Gastrocnemius medialis (tissue), 4 donors: Measurements from ENCODE around the gene TMEM215. TPM values are rescaled to one million over a fixed set of nuclear protein-coding genes. Genes with fewer than 3 reads are reported as not detected.

Experiments
- ATAC-seq, 2 donors: fragments of 150-250 bp; one replicate each; pipeline ENCODE4 v1.9.1; 2016
- DNase-seq, 2 donors: peaks; one replicate each; pipeline ENCODE4 v3.0.0-alpha.2; 2019
- H3K27ac ChIP-seq, 4 donors: fragments of 200-600 bp; sonication (generic); 1 replicate in 1 of 4; 2 replicates in 3 of 4; pipeline ENCODE4 v1.5.1; 2016 to 2018; ENCODE audit warnings: mild to moderate bottlenecking in 2 of 4, moderate library complexity in 1 of 4
- H3K27me3 ChIP-seq, 3 donors: fragments of 200-600 bp; sonication (generic) in 2 of 3; 1 replicate in 1 of 3; 2 replicates in 2 of 3; pipeline versions ENCODE4 v1.5.1 to v1.6.0; 2016 to 2019; ENCODE audit warnings: mild to moderate bottlenecking in 1 of 3, moderate library complexity in 1 of 3
- H3K36me3 ChIP-seq, 2 donors: fragments of 200-600 bp; sonication (generic) in 1 of 2; one replicate each; pipeline ENCODE4 v1.5.1; 2017 to 2018
- H3K4me1 ChIP-seq, 2 donors: fragments of 200-600 bp; sonication (generic) in 1 of 2; one replicate each; pipeline ENCODE4 v1.5.1; 2016 to 2017; ENCODE audit warnings: mild to moderate bottlenecking in 2 of 2
- H3K4me3 ChIP-seq, 4 donors: fragments of 200-600 bp; sonication (generic) in 3 of 4; 1 replicate in 1 of 4; 2 replicates in 3 of 4; pipeline ENCODE4 v1.5.1; 2016 to 2019; ENCODE audit warnings: mild to moderate bottlenecking in 2 of 4
- H3K9me3 ChIP-seq, 3 donors: fragments of 200-600 bp; sonication (generic) in 2 of 3; 1 replicate in 1 of 3; 2 replicates in 2 of 3; pipeline ENCODE4 v1.5.1; 2016 to 2019
- CTCF ChIP-seq, 5 experiments: fragments of 450-650 bp in 3 of 5; fragments of 200-600 bp in 2 of 5; sonication (generic) in 2 of 5; IDR thresholded peaks in 4 of 5; conservative IDR thresholded peaks in 1 of 5; 1 replicate in 4 of 5; 2 replicates in 1 of 5; pipeline ENCODE4 v1.5.1; 2016 to 2019; ENCODE audit warnings: antibody characterized with exemption in 5 of 5, mild to moderate bottlenecking in 3 of 5, moderate library complexity in 3 of 5
- POLR2A ChIP-seq, 2 donors: fragments of 450-650 bp; IDR thresholded peaks; one replicate each; pipeline ENCODE4 v1.6.1; 2017; ENCODE audit warnings: antibody characterized with exemption in 2 of 2, mild to moderate bottlenecking in 2 of 2, moderate library complexity in 2 of 2
- in situ Hi-C, 4 donors: fragments of 200-750 bp; cut with MboI; loops; one replicate each; pipeline versions ENCODE4 v1.15.0 to v1.8.0; 2017; ENCODE audit warnings: low sequenced_read_pairs in 4 of 4
- intact Hi-C: fragments of 100-400 bp; cut with DNase I; formaldehyde crosslinking; loops from one replicate; pipeline ENCODE4 v1.15.1; 2023; ENCODE audit warnings: low total_unique reads
- total RNA-seq, 4 donors: library from RNA; depleted of rRNA; stranded (reverse); fragments of >200 nt; gene quantifications; one replicate each; pipeline versions ENCODE4 v1.1.0 to v1.2.3, GENCODE V29; 2016

TMEM215 gene
- total RNA-seq, 4 donors from 2014 or later: not detected

GRCh38 chr9:32823551-32823950 is 40.2 kb downstream of the TMEM215 start:
- no peak overlapping the region for H3K4me3 ChIP-seq
- in situ Hi-C loops: loop anchor here in 1 of 4 donors (25.0 kb wide), 2 partner anchors 111 to 211 kb away; no protein-coding TSS in a partner anchor
- DNase-seq: no peak
- intact Hi-C loops: no loop called here
- H3K9me3 ChIP-seq: no peaks in the 10 kb centered on the region
- no peak for ATAC-seq
- H3K36me3 ChIP-seq: no peaks in the 10 kb centered on the region
- H3K4me1 ChIP-seq: no peaks in the 10 kb centered on the region
- no peaks in the 10 kb centered on the region for H3K27me3 ChIP-seq
- no peak overlapping the region for H3K27ac ChIP-seq
- TF ChIP-seq CTCF (IDR thresholded peaks at IDR 0.05 in 4 of 5, conservative IDR thresholded peaks at IDR 0.05 in 1 of 5): no peak
- no peak for TF ChIP-seq POLR2A (IDR thresholded peaks at IDR 0.05)

GRCh38 chr9:32825203-32825602 is 41.9 kb downstream of the TMEM215 start:
- H3K4me3 ChIP-seq: no peak overlapping the region
- no peaks in the 10 kb centered on the region for H3K4me1 ChIP-seq
- no peaks in the 10 kb centered on the region for H3K36me3 ChIP-seq
- TF ChIP-seq POLR2A (IDR thresholded peaks at IDR 0.05): no peak
- no peak overlapping the region for H3K27ac ChIP-seq
- H3K27me3 ChIP-seq: no peaks in the 10 kb centered on the region
- in situ Hi-C loops: no loop called here
- ATAC-seq (no peak), DNase-seq (no peak)
- H3K9me3 ChIP-seq: no peaks in the 10 kb centered on the region
- intact Hi-C loops: no loop called here

- in situ Hi-C loops: no loop called here
- no peaks in the 10 kb centered on the region for H3K27me3 ChIP-seq
These were observed 45.5 kb downstream of the TMEM215 start for GRCh38 chr9:32828861-32829260.

GRCh38 chr9:32832346-32832745 is 49.0 kb downstream of the TMEM215 start:
- no peak for TF ChIP-seq CTCF (IDR thresholded peaks at IDR 0.05 in 4 of 5, conservative IDR thresholded peaks at IDR 0.05 in 1 of 5)
- no peak for TF ChIP-seq POLR2A (IDR thresholded peaks at IDR 0.05)
- no peaks in the 10 kb centered on the region for H3K9me3 ChIP-seq
- no peaks in the 10 kb centered on the region for H3K27me3 ChIP-seq
- no peak for DNase-seq
- H3K36me3 ChIP-seq: no peaks in the 10 kb centered on the region
- intact Hi-C loops (no loop called here), in situ Hi-C loops (no loop called here)
- no peaks in the 10 kb centered on the region for H3K4me1 ChIP-seq
- no peak for ATAC-seq
- no peak overlapping the region for H3K4me3 ChIP-seq
- H3K27ac ChIP-seq: no peak overlapping the region

More at GRCh38 chr9:32828861-32829260, 45.5 kb downstream of the TMEM215 start:
- H3K4me3 ChIP-seq: no peak overlapping the region
- no peaks in the 10 kb centered on the region for H3K9me3 ChIP-seq
- DNase-seq (no peak), ATAC-seq (no peak)
- H3K4me1 ChIP-seq: no peaks in the 10 kb centered on the region
- no peaks in the 10 kb centered on the region for H3K36me3 ChIP-seq
- intact Hi-C loops: no loop called here
- no peak overlapping the region for H3K27ac ChIP-seq
- no peak for TF ChIP-seq CTCF (IDR thresholded peaks at IDR 0.05 in 4 of 5, conservative IDR thresholded peaks at IDR 0.05 in 1 of 5)
- no peak for TF ChIP-seq POLR2A (IDR thresholded peaks at IDR 0.05)

Other genes with a start within 250 kb of the TMEM215 start
- 10 to 100 TPM in 1 of 4 donors, 1 to 10 TPM in 3; 1.8 to 11.6 (median 7.6) TPM for gene SMIM27, start 231.2 kb upstream of the TMEM215 start, total RNA-seq
- gene TOPORS, start 231.0 kb upstream of the TMEM215 start, total RNA-seq: 10 to 100 TPM in 3 of 4 donors, 1 to 10 TPM in 1; 7.7 to 15.2 (median 14.5) TPM
- gene NDUFB6, start 210.4 kb upstream of the TMEM215 start, total RNA-seq: 10 to 100 TPM; 59.2 to 97.0 (median 82.6) TPM
- not detected for gene TAF1L, start 147.9 kb upstream of the TMEM215 start, total RNA-seq
- gene APTX, start 218.1 kb downstream of the TMEM215 start, total RNA-seq: 10 to 100 TPM; 14.7 to 30.3 (median 17.9) TPM
- 10 to 100 TPM; 40.8 to 48.7 (median 43.3) TPM for gene DNAJA1, start 241.7 kb downstream of the TMEM215 start, total RNA-seq